ENCODE measurements around the gene FMO5. TPM values are rescaled to one million over a fixed set of nuclear protein-coding genes. Genes with fewer than 3 reads are reported as not detected.

The FMO5 gene, protein sequence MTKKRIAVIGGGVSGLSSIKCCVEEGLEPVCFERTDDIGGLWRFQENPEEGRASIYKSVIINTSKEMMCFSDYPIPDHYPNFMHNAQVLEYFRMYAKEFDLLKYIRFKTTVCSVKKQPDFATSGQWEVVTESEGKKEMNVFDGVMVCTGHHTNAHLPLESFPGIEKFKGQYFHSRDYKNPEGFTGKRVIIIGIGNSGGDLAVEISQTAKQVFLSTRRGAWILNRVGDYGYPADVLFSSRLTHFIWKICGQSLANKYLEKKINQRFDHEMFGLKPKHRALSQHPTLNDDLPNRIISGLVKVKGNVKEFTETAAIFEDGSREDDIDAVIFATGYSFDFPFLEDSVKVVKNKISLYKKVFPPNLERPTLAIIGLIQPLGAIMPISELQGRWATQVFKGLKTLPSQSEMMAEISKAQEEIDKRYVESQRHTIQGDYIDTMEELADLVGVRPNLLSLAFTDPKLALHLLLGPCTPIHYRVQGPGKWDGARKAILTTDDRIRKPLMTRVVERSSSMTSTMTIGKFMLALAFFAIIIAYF
- 1.8 and 2.2 TPM in 2 replicates for total RNA-seq
- long read RNA-seq, partial matches to known transcripts, result 2 of 15 reads
- long read RNA-seq, other reads (novel, unspliced or antisense), result 7 of 15 reads

DNA sequence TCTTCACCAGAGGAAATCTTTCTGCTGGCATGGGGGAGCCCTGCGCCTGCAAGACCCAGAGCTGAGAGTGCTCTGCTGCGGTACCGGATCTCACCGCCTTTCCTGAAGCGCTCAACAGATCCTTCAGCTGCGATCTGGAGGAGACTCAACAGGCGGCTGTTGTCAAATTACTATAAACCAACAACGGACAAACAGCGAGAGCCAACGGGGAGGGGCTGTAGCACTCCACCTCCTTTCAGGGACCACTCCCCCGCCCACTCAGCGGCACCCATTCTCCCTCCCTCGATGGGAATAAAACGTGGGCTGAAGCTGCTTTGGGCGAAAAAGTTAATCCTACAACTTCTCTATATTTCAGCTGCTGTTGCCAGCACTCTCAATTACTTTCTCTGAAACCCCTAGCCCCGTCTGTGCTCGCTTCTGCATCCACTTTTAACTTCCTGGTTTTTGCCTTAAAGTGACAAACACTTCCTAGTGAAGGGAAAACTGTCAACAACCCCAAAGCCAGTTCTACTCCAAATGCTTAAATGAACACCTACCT is at the start of gene FMO5:
FMO5 (minus strand) TSS at position 147 of the 538 bp plus-strand sequence. CDS start 310 bp downstream, outside the sequence.
- H3K27me3 Mint-ChIP-seq (ENCODE audit: unreplicated experiment), result no peaks in the 10 kb centered on the region
- no peaks in the 10 kb centered on the region for H3K36me3 Mint-ChIP-seq (ENCODE audit: unreplicated experiment)
- TF ChIP-seq, protein P1, sequence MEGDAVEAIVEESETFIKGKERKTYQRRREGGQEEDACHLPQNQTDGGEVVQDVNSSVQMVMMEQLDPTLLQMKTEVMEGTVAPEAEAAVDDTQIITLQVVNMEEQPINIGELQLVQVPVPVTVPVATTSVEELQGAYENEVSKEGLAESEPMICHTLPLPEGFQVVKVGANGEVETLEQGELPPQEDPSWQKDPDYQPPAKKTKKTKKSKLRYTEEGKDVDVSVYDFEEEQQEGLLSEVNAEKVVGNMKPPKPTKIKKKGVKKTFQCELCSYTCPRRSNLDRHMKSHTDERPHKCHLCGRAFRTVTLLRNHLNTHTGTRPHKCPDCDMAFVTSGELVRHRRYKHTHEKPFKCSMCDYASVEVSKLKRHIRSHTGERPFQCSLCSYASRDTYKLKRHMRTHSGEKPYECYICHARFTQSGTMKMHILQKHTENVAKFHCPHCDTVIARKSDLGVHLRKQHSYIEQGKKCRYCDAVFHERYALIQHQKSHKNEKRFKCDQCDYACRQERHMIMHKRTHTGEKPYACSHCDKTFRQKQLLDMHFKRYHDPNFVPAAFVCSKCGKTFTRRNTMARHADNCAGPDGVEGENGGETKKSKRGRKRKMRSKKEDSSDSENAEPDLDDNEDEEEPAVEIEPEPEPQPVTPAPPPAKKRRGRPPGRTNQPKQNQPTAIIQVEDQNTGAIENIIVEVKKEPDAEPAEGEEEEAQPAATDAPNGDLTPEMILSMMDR (IDR thresholded peaks at IDR 0.05), result peak; percentile 21
- peaks cover 15% of the 10 kb centered on the region for H3K4me1 Mint-ChIP-seq (ENCODE audit: unreplicated experiment)
- H3K9me3 Mint-ChIP-seq (ENCODE audit: unreplicated experiment), result no peaks in the 10 kb centered on the region
- no peak for DNase-seq (ENCODE audit: extremely low spot score, unreplicated experiment)
- H3K4me3 Mint-ChIP-seq (ENCODE audit: unreplicated experiment), result peak within 1 kb of the TSS; percentile 91
- H3K27ac Mint-ChIP-seq (ENCODE audit: unreplicated experiment), result peak within 1 kb of the TSS; percentile 92

DNA sequence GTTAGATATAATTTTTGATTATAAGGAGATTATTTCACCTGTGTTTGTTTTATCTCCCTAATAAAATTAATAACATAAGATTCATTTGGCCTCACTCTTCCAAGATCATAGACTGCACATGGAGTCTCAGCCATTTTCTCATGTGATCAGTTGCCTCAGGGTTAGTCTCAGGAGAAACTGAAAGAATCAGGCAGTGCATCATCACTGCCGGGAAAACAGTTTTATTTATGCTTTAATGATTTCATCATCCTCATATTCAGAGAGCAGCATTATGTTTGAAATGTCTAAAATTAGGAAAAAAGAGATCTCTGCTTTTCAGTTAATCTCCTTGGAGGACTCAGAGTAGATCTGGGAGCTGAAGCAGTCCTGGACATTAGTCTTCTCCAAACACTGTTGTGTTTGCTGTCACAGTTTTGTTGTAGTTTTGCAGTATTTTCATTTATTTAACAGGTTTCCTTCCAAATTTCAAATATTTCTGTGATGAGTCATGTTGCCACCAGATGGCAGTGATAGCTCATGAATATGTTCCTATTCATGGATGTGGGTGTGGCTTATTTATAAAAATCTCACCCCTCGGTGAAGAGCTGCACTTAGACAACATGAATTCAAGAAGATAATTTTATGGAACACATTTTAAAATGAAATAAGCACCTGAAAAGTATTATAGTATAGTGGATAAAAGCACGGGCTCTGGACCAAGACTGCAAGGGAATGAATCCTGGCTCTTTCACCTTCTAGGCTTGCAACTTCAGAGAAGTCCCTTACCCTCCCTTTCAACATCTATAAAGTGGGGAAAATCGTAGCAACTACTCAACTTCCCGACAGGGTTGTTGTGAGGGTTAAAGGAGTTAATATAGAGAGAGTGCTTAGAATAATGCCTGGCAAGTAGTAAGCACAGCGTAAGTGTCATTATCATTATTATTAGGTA is 48.5 kb upstream of the FMO5 start:
- Mint-ChIP-seq H3K27ac (ENCODE audit: unreplicated experiment) (peak overlapping the region; percentile 86), H3K9me3 (ENCODE audit: unreplicated experiment) (no peaks in the 10 kb centered on the region), H3K4me3 (ENCODE audit: unreplicated experiment) (peak overlapping the region; percentile 30), H3K36me3 (ENCODE audit: unreplicated experiment) (peaks cover 34% of the 10 kb centered on the region), H3K27me3 (ENCODE audit: unreplicated experiment) (no peaks in the 10 kb centered on the region), H3K4me1 (ENCODE audit: unreplicated experiment) (peaks cover 14% of the 10 kb centered on the region)
- no peak for DNase-seq (ENCODE audit: extremely low spot score, unreplicated experiment)
- TF ChIP-seq, protein P1 (IDR thresholded peaks at IDR 0.05), result peak; percentile 73

DNA sequence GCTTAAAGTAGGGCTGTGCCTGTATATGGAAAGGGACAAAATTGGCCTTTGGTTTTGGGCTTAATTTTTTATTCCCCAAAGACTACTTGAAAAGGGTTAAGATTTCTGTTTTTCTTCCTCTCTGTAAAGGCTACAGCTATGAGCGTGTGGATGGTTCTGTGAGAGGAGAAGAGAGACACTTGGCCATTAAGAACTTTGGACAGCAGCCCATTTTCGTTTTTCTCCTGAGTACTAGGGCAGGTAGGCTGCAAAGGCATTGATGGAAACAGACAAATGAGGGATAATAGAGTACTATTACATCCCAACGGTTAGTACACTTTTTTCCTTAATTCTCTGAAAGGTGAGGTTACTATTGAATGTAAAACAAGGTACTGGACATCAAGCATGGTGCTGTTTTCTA is 46.9 kb upstream of the FMO5 start:
- Mint-ChIP-seq H3K27ac (ENCODE audit: unreplicated experiment) (no peak overlapping the region), H3K36me3 (ENCODE audit: unreplicated experiment) (peaks cover 37% of the 10 kb centered on the region), H3K4me3 (ENCODE audit: unreplicated experiment) (no peak overlapping the region), H3K27me3 (ENCODE audit: unreplicated experiment) (no peaks in the 10 kb centered on the region), H3K4me1 (ENCODE audit: unreplicated experiment) (peaks cover 14% of the 10 kb centered on the region), H3K9me3 (ENCODE audit: unreplicated experiment) (no peaks in the 10 kb centered on the region)
- no peak for DNase-seq (ENCODE audit: extremely low spot score, unreplicated experiment)
- TF ChIP-seq, protein P1 (IDR thresholded peaks at IDR 0.05), result no peak

DNA sequence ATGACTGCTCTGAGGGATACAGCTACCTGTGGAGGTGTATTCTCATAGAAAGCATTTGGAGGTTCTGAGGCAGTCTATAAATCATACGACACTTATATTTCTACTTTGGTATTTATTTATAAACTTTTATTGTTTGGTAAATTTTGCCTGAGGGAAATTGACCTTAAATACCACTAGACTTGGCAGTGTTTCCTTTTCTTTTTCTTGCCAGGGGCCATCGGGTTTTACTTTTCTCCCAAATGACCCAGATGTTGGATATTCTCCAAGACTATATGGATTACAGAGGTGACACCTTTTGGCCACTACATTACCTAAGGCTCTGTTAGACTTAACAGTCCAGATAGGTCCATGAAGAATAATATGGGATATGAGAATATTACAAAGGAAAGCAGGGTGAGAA is 45.6 kb upstream of the FMO5 start:
- Mint-ChIP-seq H3K9me3 (ENCODE audit: unreplicated experiment) (no peaks in the 10 kb centered on the region), H3K4me1 (ENCODE audit: unreplicated experiment) (peaks cover 14% of the 10 kb centered on the region), H3K36me3 (ENCODE audit: unreplicated experiment) (peaks cover 31% of the 10 kb centered on the region), H3K27ac (ENCODE audit: unreplicated experiment) (peak overlapping the region; percentile 3), H3K4me3 (ENCODE audit: unreplicated experiment) (no peak overlapping the region), H3K27me3 (ENCODE audit: unreplicated experiment) (no peaks in the 10 kb centered on the region)
- DNase-seq (ENCODE audit: extremely low spot score, unreplicated experiment), result no peak
- TF ChIP-seq, protein P1 (IDR thresholded peaks at IDR 0.05), result no peak
